Myocyte (in vitro differentiated cells): ENCODE data around the gene MTARC2. TPM values are rescaled to one million over a fixed set of nuclear protein-coding genes. Genes with fewer than 3 reads are reported as not detected.
"Not testable (repeated sequence)": the region's sequence is repeated elsewhere in the genome, so short reads cannot be mapped to it uniquely, and the experiment has no call there.

Experiments
- DNase-seq: peaks from one replicate; pipeline ENCODE4 v3.0.0-alpha.2; 2012; ENCODE audit warnings: low read depth
- total RNA-seq: library from RNA; depleted of rRNA; stranded (reverse); fragments of >200 nt; gene quantifications from 2 replicates; pipeline ENCODE4 v1.2.3, GENCODE V29; 2014

Gene MTARC2
- total RNA-seq, 1 donor from 2014 or later: 2.2 TPM

DNA sequence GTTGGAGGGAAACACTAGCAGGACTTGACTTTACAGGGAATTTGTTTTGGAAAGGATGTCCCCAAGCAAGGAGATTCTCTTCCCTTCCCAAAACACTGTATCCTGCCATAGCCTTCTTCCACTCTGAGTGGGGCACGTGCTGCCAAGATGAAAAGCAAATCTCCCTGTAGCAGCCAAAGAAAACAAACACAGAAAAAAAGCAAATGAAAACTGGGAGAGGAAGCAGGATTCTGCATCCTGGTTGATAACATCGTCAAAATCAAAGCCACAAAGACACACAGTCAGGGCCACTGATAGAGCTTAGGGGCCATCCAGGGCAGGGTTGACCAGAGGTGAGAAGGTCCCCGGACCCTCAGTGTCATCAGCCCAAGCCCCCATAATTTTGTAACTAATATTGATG is 16.0 kb upstream of the MTARC2 start:
- DNase-seq: no peak

DNA sequence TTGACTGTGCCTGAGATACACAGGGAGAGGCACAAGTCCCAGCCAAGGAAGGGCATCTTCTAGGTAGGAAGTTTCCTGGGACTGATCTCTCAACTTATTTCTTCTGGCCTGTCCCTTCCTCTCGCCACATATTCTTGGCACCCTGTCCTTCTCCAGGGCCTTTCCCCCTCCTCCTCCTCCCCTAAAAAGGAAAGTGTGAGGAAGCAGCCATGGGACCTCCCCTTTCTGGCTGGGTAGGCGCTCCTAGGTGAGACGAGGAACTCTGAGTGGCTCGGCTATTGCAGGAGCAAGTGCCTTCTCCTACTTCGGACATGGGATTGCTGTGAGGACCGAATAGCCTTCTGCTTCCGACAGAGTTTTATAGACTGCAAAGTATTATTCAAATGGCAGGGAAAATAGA is 15.5 kb upstream of the MTARC2 start:
- no peak for DNase-seq

DNA sequence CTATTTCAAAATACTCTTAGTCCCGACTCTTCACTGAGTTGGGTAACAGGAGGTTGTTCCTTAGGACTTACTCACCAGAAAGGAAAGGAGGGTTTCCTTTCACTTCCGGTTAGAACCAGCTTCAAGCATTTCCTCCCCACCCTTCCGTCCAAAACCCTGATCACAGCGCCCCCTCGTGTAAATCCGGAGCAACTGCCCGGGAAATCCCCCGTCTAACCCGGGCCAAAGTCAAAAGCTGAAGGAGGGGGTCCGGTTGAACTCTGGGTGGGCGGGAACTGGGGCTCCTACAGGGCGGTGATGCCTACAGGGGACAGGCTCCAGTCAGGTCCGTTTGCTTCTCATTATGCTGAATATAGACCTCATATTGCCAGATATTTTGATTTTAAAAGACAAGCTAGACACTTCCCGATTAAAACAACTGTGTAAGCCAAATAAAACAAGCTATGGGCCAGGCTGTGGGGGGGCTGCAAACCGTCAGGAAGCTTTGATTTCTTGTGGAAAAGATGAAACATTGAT is 15.0 kb upstream of the MTARC2 start:
- peak; percentile 69 for DNase-seq

DNA sequence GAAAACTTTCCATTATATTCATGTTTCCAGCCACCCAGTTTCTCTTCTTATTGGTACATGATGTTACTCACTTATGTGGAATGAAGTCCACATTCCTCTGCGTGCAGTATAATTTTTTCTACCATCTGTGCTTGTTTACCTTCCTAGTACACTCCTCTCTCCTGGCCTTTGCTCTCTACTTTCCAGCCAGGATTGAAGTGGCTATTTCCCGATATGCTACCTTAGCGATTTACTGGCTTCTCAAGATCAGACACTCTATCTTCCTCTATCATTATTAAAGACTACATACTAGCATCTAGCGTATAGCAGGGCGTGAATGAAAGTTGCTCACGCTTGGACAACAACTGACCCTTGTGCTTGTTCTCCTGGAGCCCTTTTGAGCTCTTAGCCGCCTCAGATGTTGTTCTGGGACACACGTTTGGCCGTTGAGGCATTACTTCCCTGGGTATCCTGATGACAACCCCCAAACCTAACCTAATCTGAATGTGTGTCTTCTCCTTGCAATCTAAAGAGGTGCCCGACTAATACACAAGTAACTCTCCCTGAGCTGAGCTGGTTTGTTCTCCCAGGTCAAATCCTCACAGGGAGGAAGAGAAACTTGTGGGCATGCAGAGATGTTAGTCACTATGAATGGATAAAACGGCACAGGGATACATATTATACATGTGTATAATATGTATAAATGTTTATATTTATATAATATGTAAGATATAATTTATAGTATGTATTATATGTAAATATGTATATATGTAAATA is 13.4 kb upstream of the MTARC2 start:
- DNase-seq: peak; percentile 31

DNA sequence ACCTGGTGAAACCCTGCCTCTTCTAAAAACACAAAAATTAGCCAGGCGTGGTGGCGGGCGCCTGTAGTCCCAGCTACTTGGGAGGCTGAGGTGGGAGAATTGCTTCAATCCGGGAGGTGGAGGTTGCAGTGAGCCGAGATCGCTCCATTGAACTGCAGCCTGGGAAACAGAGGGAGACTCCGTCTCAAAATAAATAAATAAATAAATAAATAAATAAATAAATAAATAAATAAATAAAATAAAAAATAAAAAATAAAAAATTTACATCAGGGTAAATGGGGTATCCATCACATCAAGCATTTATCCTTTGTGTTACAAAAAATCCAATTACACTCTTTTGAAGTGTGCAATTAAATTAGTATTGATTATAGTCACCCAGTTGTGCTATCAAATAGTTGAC is 11.8 kb upstream of the MTARC2 start:
- DNase-seq: not testable (repeated sequence)

DNA sequence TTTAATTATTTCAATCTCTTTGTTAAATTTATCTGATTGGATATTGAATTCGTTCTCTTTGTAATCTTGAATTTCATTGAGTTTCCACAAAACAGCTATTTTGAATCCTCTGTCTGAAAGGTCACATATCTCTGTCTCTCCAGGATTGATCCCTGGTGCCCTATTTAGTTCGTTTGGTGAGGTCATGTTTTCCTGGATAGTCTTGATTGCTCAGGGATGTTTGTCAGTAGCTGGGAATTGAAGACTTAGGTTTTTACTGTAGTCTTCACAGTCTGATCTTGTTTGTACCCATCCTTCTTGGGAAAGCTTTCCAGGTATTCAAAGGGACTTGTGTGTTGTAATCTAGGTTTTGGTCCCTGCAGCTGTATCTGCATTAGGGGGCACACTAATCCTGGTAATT is 6.8 kb upstream of the MTARC2 start:
- no peak for DNase-seq

DNA sequence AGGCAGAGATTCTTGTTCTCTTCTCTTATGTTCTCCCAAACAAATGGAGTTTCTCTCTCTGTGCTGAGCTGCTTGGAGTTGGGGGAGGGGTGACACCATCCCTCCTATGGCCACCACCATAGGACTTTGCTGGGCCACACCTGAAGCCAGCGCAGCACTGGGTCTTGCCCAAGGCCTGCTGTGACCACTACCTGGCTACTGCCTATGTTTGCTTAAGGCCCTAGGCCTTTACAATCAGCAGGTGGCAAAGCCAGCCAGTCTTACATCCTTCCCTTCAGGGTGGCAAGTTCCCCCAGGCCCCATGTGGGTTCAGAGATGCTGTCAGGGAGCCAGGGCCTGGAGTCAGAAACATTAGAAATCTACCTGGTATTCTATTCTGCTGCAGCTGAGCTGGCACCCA is 6.3 kb upstream of the MTARC2 start:
- DNase-seq: no peak

DNA sequence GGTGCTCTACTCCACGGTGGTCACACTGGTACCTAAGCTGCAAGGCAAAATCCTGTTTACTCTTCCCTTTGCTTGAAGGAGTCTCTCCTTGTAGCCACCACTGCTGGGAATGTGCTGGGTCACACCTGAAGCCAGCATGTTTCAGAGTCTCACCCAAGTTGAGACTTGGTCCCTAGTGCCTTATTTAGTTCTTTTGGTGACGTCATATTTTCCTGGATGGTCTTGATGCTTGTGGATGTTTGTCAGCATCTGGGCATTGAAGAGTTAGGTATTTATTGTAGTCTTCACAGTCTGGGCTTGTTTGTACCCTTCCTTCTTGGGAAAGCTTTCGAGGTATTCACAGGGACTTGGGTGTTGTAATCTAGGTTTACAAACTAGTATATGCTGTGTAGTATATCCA is 5.6 kb upstream of the MTARC2 start:
- DNase-seq: no peak

DNA sequence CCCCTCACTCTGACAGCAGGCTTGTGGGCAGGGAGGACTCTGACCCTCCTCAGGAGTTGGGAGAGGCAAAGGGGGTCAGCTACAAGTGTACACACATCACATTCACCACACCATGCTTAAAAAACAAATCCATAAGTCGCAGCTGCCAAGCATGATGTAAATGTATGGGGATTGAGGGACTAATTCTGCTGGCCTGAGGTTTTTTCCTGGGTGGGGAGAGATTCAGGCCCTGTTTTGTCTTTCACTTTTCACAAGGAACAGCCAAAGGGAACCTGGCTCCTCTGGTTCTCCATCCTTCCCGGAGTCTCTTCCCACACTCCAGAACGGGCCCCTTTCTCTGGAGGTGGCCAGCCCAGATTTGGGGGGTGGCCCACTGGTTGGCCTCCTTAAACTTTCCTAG is 1.3 kb upstream of the MTARC2 start:
- no peak for DNase-seq

DNA sequence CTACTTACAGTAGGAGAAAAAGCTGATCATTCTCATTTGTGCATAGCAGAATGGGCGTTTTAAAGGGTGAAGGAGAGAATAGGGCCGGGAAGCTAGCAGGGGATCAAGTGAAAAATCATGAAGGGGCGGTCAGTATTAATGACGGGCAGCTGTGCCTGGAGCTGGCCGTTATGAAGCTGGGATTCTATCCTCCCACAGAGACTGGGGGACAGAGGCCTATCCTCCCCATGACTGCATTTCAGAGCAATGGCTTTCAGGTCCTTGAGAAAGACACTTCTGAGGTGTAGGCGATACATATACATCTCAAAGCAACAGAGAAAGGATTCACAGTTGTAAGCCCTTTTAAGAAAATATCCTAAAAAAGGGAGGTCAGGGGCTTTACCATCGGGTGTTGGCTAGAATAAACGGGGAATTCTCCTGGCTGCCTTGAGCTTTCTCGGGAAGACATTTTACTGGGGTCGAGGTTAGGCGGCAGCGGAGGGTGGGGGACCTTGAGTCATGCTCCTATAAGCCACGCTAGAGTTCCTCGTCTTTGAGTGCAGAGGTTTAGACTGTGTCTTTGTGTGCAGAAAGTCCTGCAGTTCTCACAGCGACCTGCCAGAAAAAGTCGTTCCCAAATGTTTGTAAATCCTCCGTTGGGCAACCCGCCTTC is 559 bp upstream of the MTARC2 start:
- no peak for DNase-seq

DNA sequence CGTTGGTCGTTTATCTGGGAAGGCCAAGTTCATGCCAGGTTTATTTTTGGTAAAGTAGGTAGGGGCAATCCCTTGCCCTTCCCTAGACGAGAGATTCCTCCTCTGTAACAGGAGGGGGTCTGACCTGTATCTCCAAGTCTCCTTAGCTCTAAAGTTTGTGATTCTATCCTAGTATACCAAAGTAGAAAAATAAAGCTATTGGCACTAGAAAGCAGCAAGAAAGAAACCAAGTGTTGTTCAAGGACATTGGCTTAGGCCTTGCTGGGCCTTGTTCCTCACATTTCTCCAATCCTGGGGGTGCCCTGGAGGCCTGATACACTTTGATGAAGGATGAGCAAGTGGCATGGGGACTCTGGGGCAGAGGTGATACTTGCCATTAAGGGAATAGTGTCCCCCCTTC is 814 bp downstream of the MTARC2 start:
- no peak for DNase-seq

DNA sequence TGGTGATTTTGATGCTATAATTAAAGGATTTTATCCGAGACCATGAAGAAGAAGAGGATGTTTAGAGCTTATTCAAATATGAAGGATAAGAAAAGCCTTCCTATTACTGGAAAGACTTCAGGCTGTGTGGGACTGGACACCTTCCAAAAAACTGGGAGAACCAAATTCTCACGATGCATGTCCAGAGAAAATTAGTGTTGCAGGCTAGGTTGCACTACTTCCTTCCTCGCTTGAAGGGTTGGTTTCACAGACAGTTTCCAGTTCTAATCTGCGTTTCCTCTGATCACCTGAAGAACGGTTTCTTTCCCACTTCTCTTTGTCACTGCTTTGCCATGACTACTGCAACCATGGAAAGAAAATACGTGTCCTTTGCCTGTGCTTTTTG is 2.0 kb downstream of the MTARC2 start:
- no peak for DNase-seq

DNA sequence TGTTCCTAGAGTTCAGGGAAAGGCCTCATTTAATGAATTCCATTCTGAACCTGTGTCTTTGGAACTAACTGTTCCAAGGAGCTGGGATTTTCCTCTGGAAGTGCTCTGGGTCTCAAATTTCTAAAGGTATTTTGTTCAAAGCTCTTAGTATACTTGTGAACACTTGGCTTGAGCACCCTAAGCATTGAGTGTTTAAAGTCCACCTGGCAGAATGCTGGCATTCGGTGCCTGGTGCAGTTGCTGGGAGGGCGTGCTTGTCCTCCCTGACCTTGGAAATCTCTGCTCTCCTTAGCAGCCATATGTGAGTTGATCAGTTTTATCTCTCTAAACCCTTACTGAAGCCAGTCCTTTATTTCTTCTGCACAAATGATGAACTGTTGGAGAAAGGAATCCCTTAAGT is 3.0 kb downstream of the MTARC2 start:
- no peak for DNase-seq

DNA sequence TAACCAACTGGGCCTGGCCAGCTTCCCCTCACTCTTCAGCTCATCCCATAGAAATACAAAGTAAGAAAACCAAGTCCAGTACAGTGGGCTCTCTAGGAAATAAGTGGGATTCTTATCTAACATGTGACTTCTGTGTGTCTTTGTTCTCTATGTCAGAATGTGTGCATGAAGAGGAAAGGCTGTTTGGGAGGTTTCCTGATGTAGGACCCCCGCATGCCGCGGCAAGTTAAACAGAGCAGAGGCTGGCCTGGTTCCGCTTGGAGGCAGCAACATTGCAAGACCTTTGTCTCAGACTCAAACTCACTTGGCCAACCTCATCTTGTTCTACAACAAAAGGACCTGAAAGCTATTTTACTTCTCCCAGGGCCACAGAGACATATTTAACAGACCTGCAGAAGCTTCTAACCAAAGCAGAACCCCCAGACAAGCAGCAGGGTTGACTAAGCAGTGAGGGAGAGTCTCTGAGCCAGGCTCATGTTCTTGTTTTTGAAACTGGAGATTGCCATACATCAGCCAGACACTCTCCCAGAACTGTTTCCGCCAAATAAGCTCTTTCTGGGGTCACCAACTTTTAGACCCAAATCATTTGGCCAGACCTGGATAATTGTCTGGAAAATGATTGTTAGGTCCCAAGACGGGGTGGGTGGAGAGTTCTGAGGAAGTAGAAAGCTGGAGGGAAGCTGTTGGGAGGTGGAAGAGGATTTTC is 6.2 kb downstream of the MTARC2 start:
- no peak for DNase-seq

DNA sequence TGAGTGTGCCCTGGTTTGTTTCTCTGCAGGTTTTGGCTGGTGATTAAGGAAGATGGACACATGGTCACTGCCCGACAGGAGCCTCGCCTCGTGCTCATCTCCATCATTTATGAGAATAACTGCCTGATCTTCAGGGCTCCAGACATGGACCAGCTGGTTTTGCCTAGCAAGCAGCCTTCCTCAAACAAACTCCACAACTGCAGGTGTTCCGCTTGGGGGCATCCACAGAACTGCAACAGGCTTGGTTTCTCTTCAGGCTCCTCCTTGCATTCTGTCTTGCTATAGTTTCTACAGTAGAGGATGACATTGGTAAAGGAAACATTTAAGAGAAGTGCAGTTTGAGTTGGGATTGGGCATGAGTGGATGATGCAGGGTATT is 6.8 kb downstream of the MTARC2 start:
- DNase-seq: no peak

DNA sequence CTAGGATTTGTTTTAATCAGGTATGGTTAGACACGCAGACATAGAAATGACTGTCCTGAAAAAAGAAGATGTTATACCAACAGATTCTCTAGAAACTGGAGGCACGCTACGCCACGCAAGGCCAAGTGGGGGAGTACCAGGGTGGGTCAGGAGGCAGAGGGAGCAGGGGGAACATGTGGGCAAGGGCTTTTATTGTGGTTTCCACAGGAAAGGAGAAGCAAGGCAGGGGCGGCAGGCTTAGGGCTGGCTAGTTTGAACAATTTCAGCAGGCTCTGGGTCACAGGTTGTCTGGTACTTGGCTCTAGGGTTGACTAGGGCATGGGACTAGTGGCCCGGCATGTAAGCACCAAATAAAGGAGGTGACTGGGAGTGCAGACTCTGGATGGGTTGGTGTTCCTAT is 7.2 kb downstream of the MTARC2 start:
- DNase-seq: no peak

DNA sequence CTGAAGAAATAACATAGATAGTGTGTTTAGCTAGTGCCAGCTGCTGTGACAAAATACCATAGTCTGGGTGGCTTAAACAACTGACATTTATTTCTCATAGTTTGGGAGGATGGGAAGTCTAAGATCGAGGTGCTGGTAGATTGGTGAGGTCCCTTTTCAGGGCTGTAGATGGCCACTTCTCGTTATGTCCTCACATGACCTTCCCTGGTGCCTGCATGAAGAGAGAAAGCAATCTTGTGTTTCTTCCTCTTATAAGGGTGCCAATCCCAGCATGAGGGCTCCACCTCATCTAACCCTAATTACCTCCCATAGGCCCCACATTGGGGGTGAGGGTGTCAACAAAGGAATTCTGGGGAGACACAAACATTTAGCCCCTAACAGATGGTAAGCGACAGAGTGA is 9.3 kb downstream of the MTARC2 start:
- no peak for DNase-seq

DNA sequence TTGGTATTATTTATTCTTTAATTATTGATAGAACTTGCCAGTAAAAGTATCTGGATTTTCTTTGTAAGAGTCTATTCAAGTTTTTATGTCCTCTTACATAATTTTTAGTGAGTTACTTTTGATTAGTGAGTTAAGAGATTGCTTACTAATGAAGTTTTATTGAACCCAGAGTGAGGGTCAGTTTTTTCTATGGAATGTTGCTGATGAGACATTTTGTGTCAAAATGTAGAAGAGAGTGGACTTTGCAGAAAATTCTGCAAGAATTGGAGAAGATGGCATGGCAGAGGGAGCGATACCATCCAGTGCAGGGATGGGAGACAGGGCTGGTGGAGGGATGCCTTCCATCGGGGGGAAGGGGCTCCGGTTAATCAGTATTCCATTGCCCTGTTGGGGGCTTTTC is 11.0 kb downstream of the MTARC2 start:
- DNase-seq: no peak

DNA sequence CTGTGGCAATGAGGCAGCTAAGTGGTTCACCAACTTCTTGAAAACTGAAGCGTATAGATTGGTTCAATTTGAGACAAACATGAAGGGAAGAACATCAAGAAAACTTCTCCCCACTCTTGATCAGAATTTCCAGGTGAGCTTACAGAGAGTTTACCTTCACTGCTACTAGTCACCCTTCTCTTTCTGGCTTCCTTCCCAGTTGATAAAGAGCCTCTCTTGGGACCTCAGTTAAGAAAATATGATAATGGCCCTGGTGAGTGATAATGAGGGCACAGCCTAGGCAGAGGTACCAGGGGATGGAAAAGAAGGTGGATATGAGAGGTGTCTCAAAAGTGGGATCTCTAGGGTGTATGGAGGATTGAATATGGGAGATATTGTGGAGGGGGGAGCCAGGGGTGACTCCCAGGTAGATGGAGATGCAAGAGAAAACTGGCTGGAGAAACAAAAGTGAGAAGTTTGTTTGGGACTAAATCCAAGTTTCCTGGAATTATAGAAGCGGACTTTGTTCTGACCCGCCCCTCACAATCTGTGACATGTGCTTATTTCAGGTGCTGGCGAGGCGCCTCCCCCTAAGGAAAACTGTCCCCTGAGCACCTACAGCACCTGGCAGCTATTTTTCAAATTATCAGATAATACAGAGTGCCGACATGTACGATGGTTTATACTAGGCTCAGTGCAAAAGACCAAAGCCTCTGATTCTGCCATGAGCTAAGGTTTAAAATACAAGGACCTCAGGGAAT is 13.7 kb downstream of the MTARC2 start:
- DNase-seq: no peak

DNA sequence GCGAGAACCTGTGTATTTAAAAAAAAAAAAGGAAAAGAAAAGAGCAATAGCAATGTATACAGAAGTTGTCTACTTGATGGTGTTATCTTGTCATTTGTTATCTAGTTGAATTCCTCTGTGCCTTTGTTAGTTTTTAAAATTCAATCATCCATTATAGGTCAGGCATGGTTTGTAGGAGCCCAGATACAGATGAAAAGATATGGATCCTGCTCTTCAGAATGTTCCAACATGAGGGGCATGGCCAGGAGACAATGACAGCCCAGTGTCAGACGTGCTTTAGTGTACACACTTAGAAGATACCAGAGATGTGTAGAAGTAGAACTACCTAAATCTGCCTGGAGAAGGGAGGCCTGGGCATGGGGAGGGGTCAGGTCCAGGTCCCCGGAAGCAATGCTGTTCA is 16.6 kb downstream of the MTARC2 start:
- DNase-seq: no peak

DNA sequence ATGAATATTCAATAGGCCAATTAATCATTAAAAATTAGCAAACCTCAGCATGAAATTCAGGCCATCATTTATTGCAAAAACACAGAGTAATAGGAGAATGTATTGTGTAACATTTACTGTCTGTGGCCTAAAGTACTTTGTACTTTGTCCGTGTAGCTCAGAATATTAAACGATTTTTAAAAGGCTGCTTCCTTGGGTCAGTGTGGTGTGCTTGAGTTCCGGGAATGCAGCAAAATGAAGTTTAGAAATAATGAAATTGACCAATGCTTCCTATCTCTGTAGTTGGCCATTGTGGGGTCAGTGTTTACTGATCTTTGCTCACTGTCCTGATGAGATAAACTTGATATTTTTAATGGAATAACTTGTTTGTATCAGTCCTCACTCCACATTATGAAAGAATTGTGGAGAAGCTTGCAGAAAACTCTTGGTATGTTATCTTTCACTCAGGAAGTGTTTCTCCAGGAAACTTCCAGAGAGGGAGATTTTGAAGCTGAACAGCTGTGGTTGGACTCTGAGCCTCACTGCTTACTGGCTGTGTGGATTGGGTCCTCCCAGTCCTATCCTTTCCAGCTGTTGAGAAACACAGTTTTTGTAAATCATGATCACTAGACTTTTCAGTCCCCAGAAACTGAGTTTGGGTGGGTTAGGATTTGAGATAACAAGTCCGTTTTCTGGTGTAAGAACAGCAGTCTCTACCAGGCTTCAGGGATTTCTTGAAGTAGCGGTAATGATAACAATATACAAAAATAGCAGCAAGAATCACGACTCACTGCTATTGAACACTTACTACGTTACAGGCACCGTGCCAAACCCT is 19.4 kb downstream of the MTARC2 start:
- DNase-seq: peak; percentile 18
